Measurements from ENCODE around the gene PROX1. TPM values are rescaled to one million over a fixed set of nuclear protein-coding genes. Genes with fewer than 3 reads are reported as not detected.

Gene PROX1
- total and polyA plus RNA-seq, 4 experiments from 2014 or later = not detected

DNA sequence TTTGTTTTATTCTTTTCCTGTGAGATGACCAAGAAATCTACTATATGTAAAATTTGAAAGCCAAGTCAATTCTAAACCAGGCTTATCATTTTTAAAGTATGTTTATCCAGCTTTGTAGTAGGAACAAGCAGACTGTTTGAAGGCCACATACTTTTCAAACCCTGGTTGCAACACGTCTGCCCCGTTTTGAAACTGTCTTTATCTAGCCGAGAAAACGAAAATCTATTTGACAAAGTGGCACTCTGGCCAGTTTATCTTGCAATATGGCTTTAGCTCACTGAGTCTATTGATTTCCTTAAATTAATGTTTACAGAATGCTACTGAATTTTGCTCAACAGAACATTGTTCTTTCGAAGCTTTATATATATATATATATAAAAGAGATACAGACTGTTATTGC is 39.7 kb downstream of the PROX1 start:
- intact Hi-C loops (cut with micrococcal nuclease) = no loop called here
- Mint-ChIP-seq H3K4me3 (no peak overlapping the region), H3K27ac (no peak overlapping the region), H3K9me3 (peaks cover 0 to 2% (median 0%) of the 10 kb centered on the region in 8 donors), H3K36me3 (no peaks in the 10 kb centered on the region), H3K4me1 (no peaks in the 10 kb centered on the region), H3K27me3 (peaks cover 4 to 5% of the 10 kb centered on the region in 2 donors)
- Histone ChIP-seq H3K27ac (ENCODE audit: low read depth, low read length) (no peak overlapping the region), H3K27me3 (ENCODE audit: insufficient read depth, low read length) (no peaks in the 10 kb centered on the region), H3K4me3 (ENCODE audit: low read length in 2 of 2) (no peak overlapping the region), H3K36me3 (ENCODE audit: insufficient read depth, low read length) (no peaks in the 10 kb centered on the region), H3K9me3 (ENCODE audit: control insufficient read depth in 1 of 2, low read length in 2 of 2) (no peaks in the 10 kb centered on the region), H3K4me1 (ENCODE audit: insufficient read depth, low read length) (no peaks in the 10 kb centered on the region)
- POLR2A ChIA-PET (ENCODE audit: partially characterized antibody) = no interaction called here
- CTCF ChIA-PET (ENCODE audit: partially characterized antibody) = no interaction called here
- no peak for DNase-seq

GRCh38 chr1:214028095-214028494 is 40.3 kb downstream of the PROX1 start:
- intact Hi-C loops (cut with micrococcal nuclease) = no loop called here
- Mint-ChIP-seq H3K4me3 (no peak overlapping the region), H3K27ac (no peak overlapping the region), H3K36me3 (no peaks in the 10 kb centered on the region), H3K27me3 (peaks cover 5 to 6% of the 10 kb centered on the region in 2 donors), H3K9me3 (peaks cover 0 to 2% (median 0%) of the 10 kb centered on the region in 8 donors), H3K4me1 (no peaks in the 10 kb centered on the region)
- DNase-seq = no peak
- Histone ChIP-seq H3K27me3 (ENCODE audit: insufficient read depth, low read length) (no peaks in the 10 kb centered on the region), H3K36me3 (ENCODE audit: insufficient read depth, low read length) (no peaks in the 10 kb centered on the region), H3K4me1 (ENCODE audit: insufficient read depth, low read length) (no peaks in the 10 kb centered on the region), H3K4me3 (ENCODE audit: low read length in 2 of 2) (no peak overlapping the region), H3K27ac (ENCODE audit: low read depth, low read length) (no peak overlapping the region), H3K9me3 (ENCODE audit: control insufficient read depth in 1 of 2, low read length in 2 of 2) (no peaks in the 10 kb centered on the region)
- CTCF ChIA-PET (ENCODE audit: partially characterized antibody) = no interaction called here
- POLR2A ChIA-PET (ENCODE audit: partially characterized antibody) = no interaction called here

DNA sequence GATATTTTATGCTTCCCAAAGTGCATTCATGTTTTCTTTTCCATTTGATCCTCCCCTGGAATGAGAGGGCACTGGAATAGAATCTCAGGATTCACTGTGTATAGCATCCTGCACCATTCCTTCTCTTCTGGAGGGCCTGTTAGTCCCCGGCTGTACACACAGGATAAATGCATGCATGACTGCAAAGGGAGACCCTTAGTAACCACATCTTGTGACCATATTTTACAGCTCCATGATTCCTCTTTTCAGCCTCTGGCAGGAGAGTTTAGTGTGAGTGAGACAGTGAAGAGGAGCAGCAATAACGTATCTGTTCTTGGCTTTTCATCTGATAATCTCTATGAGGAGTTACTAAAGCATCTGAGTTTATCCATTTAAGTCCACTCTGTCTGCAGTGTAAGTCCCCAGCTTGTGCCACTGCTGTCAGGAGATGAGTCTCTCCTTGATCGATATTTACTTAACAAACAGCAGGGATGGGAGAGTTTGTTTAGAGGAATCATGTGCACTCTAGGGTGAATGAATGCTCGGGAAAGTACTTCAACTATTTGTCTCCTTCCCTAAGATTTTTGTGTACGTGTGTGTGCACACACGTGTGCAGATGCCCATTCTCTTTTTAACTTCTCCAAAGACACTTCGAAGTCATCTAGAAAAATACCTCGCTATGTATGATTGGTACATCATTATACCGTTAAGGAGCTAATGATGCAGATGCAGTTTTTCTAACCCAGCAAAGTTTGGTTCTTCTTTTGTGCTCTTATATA is 41.1 kb downstream of the PROX1 start:
- Mint-ChIP-seq H3K9me3 (peaks cover 0 to 2% (median 0%) of the 10 kb centered on the region in 8 donors), H3K27me3 (peaks cover 5 to 7% of the 10 kb centered on the region in 2 donors), H3K27ac (no peak overlapping the region), H3K36me3 (no peaks in the 10 kb centered on the region), H3K4me3 (no peak overlapping the region), H3K4me1 (no peaks in the 10 kb centered on the region)
- no peak overlapping the region for H3K27ac ChIP-seq (ENCODE audit: low read depth, low read length)
- no peaks in the 10 kb centered on the region for H3K27me3 ChIP-seq (ENCODE audit: insufficient read depth, low read length)
- ChIA-PET CTCF (ENCODE audit: partially characterized antibody) (no interaction called here), POLR2A (ENCODE audit: partially characterized antibody) (no interaction called here)
- H3K36me3 ChIP-seq (ENCODE audit: insufficient read depth, low read length) = no peaks in the 10 kb centered on the region
- H3K9me3 ChIP-seq (ENCODE audit: control insufficient read depth in 1 of 2, low read length in 2 of 2) = no peaks in the 10 kb centered on the region
- intact Hi-C loops (cut with micrococcal nuclease) = no loop called here
- no peak overlapping the region for H3K4me3 ChIP-seq (ENCODE audit: low read length in 2 of 2)
- DNase-seq = no peak
- H3K4me1 ChIP-seq (ENCODE audit: insufficient read depth, low read length) = no peaks in the 10 kb centered on the region

DNA sequence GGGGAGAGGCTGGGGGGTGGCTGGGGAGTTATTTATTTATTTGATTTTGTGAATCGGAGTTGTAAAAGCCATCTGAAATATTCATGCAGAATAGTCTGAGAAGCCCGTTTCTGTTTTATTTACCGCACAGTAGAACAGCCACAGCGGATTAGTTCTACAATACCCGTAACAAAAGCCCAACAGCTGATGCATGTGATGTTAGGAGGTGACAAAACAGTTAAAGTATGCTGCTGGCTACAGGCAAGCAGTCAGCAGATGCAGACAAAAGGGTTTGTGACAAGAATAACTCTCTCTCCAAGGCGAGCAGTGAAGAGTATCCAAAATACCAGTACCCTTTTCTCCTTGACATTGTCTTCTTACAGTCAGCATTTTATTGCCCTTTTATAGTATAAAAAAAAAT is 42.0 kb downstream of the PROX1 start:
- CTCF ChIA-PET (ENCODE audit: partially characterized antibody) = interaction anchor here (1.4 kb wide), 1 partner anchor 9 kb away, joined by 3 read pairs; no protein-coding TSS in a partner anchor

DNA sequence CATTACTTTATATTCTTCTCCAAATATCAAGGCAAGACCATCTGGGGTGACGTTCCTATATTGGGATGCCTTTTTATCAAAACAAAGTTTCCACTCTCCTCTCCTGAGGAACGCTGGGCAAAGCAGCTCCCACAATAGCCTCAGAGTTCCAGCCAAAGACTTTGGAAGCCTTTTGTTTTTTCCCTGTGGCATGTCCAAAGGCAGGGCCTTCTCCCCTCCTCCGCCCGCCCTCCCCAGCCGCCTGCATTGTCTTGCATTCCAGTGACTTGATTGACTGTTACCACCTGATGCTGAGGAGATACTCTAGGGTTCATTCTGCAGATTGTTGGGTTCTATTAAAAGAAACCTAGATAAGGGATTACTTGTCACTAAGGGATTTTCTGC is 43.5 kb downstream of the PROX1 start:
- H3K36me3 Mint-ChIP-seq = no peaks in the 10 kb centered on the region
- Histone ChIP-seq H3K4me1 (ENCODE audit: insufficient read depth, low read length) (no peaks in the 10 kb centered on the region), H3K27me3 (ENCODE audit: insufficient read depth, low read length) (no peaks in the 10 kb centered on the region), H3K27ac (ENCODE audit: low read depth, low read length) (no peak overlapping the region), H3K36me3 (ENCODE audit: insufficient read depth, low read length) (no peaks in the 10 kb centered on the region), H3K4me3 (ENCODE audit: low read length in 2 of 2) (no peak overlapping the region), H3K9me3 (ENCODE audit: control insufficient read depth in 1 of 2, low read length in 2 of 2) (no peaks in the 10 kb centered on the region)
- ChIA-PET POLR2A (ENCODE audit: partially characterized antibody) (no interaction called here), CTCF (ENCODE audit: partially characterized antibody) (no interaction called here)
- peaks cover 6 to 12% of the 10 kb centered on the region in 2 donors for H3K27me3 Mint-ChIP-seq
- H3K9me3 Mint-ChIP-seq = peaks cover 0 to 2% (median 0%) of the 10 kb centered on the region in 8 donors
- H3K27ac Mint-ChIP-seq = no peak overlapping the region
- DNase-seq = no peak
- no peak overlapping the region for H3K4me3 Mint-ChIP-seq
- no peaks in the 10 kb centered on the region for H3K4me1 Mint-ChIP-seq
- intact Hi-C loops (cut with micrococcal nuclease) = no loop called here

More for the DNA sequence above, 42.0 kb downstream of the PROX1 start:
- Mint-ChIP-seq H3K27me3 (peaks cover 6 to 12% of the 10 kb centered on the region in 2 donors), H3K4me1 (no peaks in the 10 kb centered on the region), H3K36me3 (no peaks in the 10 kb centered on the region), H3K9me3 (peaks cover 0 to 2% (median 0%) of the 10 kb centered on the region in 8 donors), H3K27ac (no peak overlapping the region), H3K4me3 (no peak overlapping the region)
- intact Hi-C loops (cut with micrococcal nuclease) = no loop called here
- Histone ChIP-seq H3K4me3 (ENCODE audit: low read length in 2 of 2) (no peak overlapping the region), H3K4me1 (ENCODE audit: insufficient read depth, low read length) (no peaks in the 10 kb centered on the region), H3K9me3 (ENCODE audit: control insufficient read depth in 1 of 2, low read length in 2 of 2) (no peaks in the 10 kb centered on the region), H3K27me3 (ENCODE audit: insufficient read depth, low read length) (no peaks in the 10 kb centered on the region), H3K36me3 (ENCODE audit: insufficient read depth, low read length) (no peaks in the 10 kb centered on the region), H3K27ac (ENCODE audit: low read depth, low read length) (no peak overlapping the region)
- POLR2A ChIA-PET (ENCODE audit: partially characterized antibody) = no interaction called here
- DNase-seq = no peak

DNA sequence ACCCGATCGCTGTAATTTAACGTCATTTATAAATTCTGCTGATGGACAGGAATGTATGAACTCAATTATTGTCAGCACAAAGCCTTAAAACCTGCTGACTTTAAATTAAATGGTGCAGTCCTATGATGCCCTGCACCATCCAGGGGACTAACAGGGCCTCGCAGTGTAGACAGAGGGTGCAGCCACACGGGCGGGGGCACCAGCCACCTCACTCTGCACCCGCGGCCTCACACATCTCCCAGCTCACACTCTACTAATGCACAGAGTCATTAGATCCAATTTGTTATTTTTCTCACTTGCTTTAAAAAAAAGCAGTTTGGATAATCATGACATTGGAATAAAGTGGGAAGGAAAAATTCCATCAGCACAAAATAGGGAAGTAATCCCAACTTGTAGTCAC is 49.7 kb downstream of the PROX1 start:
- Histone ChIP-seq H3K4me3 (ENCODE audit: low read length in 2 of 2) (no peak overlapping the region), H3K27ac (ENCODE audit: low read depth, low read length) (no peak overlapping the region), H3K27me3 (ENCODE audit: insufficient read depth, low read length) (no peaks in the 10 kb centered on the region), H3K9me3 (ENCODE audit: control insufficient read depth in 1 of 2, low read length in 2 of 2) (no peaks in the 10 kb centered on the region), H3K36me3 (ENCODE audit: insufficient read depth, low read length) (no peaks in the 10 kb centered on the region), H3K4me1 (ENCODE audit: insufficient read depth, low read length) (no peaks in the 10 kb centered on the region)
- ChIA-PET CTCF (ENCODE audit: partially characterized antibody) (no interaction called here), POLR2A (ENCODE audit: partially characterized antibody) (no interaction called here)
- no peak for DNase-seq
- peaks cover 1 to 8% of the 10 kb centered on the region in 2 donors for H3K27me3 Mint-ChIP-seq
- H3K4me3 Mint-ChIP-seq = no peak overlapping the region
- no peaks in the 10 kb centered on the region for H3K4me1 Mint-ChIP-seq
- intact Hi-C loops (cut with micrococcal nuclease) = no loop called here
- H3K9me3 Mint-ChIP-seq = peaks cover 0 to 2% (median 0%) of the 10 kb centered on the region in 8 donors
- no peaks in the 10 kb centered on the region for H3K36me3 Mint-ChIP-seq
- H3K27ac Mint-ChIP-seq = no peak overlapping the region

DNA sequence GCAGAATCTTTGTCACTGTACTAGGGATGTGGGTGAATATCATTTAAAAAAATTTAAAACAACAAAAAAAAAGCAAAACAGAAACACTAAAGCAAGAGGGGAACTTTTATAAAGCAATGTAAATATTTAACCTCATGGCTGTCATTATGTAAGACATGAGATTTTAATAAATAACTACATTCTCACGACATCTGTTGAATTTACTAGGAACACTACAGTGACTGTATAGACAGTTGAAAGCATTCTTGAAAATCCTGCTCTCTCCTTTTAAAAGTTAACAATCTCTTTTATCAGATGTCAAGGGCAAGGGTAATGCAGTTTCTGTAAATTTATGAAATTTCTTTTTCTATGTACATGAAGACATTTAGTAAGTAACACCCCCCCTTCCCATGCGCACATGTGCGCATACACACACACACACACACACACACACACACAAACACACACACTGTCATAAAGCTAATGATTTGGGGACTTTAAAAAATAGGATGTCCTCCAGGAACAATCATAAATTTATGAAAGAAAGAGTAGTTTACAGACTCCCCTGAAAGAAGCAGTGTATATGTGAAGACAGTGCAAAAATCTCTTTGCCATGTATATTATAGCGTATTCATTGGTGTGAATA is 51.7 kb downstream of the PROX1 start:
- H3K4me1 Mint-ChIP-seq = no peaks in the 10 kb centered on the region
- no peak for DNase-seq
- no peaks in the 10 kb centered on the region for H3K4me1 ChIP-seq (ENCODE audit: insufficient read depth, low read length)
- no peaks in the 10 kb centered on the region for H3K36me3 ChIP-seq (ENCODE audit: insufficient read depth, low read length)
- H3K27ac ChIP-seq (ENCODE audit: low read depth, low read length) = no peak overlapping the region
- no peak overlapping the region for H3K4me3 Mint-ChIP-seq
- ChIA-PET CTCF (ENCODE audit: partially characterized antibody) (interaction anchor here (1.0 kb wide), 1 partner anchor 10 kb away, joined by 3 read pairs; no protein-coding TSS in a partner anchor), POLR2A (ENCODE audit: partially characterized antibody) (no interaction called here)
- intact Hi-C loops (cut with micrococcal nuclease) = loop anchor here (10.0 kb wide), 1 partner anchor 55 kb away; the partner anchor contains the start of gene PROX1
- H3K9me3 Mint-ChIP-seq = peaks cover 0 to 2% (median 0%) of the 10 kb centered on the region in 8 donors
- H3K27me3 Mint-ChIP-seq = peaks cover 0 to 4% of the 10 kb centered on the region in 2 donors
- no peak overlapping the region for H3K4me3 ChIP-seq (ENCODE audit: low read length in 2 of 2)
- H3K9me3 ChIP-seq (ENCODE audit: control insufficient read depth in 1 of 2, low read length in 2 of 2) = no peaks in the 10 kb centered on the region
- no peak overlapping the region for H3K27ac Mint-ChIP-seq
- no peaks in the 10 kb centered on the region for H3K36me3 Mint-ChIP-seq
- no peaks in the 10 kb centered on the region for H3K27me3 ChIP-seq (ENCODE audit: insufficient read depth, low read length)
